Measurements from ENCODE around the gene PTPN20.
"Not testable (repeated sequence)": the region's sequence is repeated elsewhere in the genome, so short reads cannot be mapped to it uniquely, and the experiment has no call there.

DNA sequence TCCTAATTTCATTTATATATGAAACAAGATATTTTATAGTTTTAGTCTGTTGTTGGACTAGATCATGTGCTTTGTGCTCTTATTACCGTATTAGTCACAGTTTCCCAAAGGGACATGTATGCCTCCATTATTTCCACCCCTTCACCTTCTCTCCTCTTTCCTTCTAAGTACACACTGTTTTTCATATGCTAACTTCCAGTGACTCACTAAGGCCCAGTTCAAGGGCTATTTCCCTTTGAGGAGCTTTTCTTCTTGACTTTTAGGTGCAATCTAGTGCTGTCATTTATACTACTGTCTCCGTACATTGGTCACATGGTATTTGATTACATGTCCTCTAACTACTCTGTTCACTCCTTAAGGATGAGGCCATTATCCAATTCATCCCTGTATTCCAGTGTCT lies 55.8 kb downstream of the PTPN20 start:
- TF ChIP-seq, protein P1, sequence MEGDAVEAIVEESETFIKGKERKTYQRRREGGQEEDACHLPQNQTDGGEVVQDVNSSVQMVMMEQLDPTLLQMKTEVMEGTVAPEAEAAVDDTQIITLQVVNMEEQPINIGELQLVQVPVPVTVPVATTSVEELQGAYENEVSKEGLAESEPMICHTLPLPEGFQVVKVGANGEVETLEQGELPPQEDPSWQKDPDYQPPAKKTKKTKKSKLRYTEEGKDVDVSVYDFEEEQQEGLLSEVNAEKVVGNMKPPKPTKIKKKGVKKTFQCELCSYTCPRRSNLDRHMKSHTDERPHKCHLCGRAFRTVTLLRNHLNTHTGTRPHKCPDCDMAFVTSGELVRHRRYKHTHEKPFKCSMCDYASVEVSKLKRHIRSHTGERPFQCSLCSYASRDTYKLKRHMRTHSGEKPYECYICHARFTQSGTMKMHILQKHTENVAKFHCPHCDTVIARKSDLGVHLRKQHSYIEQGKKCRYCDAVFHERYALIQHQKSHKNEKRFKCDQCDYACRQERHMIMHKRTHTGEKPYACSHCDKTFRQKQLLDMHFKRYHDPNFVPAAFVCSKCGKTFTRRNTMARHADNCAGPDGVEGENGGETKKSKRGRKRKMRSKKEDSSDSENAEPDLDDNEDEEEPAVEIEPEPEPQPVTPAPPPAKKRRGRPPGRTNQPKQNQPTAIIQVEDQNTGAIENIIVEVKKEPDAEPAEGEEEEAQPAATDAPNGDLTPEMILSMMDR (IDR thresholded peaks at IDR 0.05; ENCODE audit: low read length) = not testable (repeated sequence)
- TF ChIP-seq EZH2 (IDR thresholded peaks at IDR 0.05; ENCODE audit: borderline replicate concordance, low read length) = not testable (repeated sequence)
